ENCODE data around the gene TXNDC2. TPM values are rescaled to one million over a fixed set of nuclear protein-coding genes. Genes with fewer than 3 reads are reported as not detected.

Gene TXNDC2
- total RNA-seq, 1 experiment from 2014 or later, result 0.12 TPM

DNA sequence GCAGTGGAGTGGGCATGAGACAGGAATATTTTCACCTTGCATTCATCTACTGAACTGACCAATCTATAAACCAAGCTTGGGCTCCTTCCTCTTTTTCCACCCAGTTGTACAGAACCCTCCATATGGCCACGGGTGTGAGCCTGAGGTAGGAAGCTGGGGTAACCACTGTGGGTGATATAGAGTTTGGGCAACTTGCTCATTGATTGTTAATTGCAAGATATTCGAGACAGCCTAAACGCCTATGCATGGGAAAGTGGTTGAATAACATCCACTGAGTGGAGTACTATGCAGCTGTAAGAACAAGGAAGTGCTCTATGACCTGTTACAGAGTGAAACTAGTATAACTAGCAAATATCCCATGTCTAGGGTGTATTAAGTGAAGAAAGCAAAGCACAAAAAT, 20.7 kb downstream of the TXNDC2 start:
- Histone ChIP-seq H3K4me2 (ENCODE audit: low read length) (no peak overlapping the region), H3K79me2 (ENCODE audit: insufficient read depth, low read length) (no peaks in the 10 kb centered on the region), H3K36me3 (ENCODE audit: control insufficient read depth in 1 of 2, insufficient read depth in 2 of 2, low read length in 2 of 2) (no peaks in the 10 kb centered on the region), H3K4me1 (ENCODE audit: control insufficient read depth in 1 of 2, insufficient read depth in 2 of 2, low read length in 2 of 2) (peaks cover 9 to 15% of the 10 kb centered on the region in 2 experiments; a peak in 3 of 4 replicates), H3K4me3 (replicated peaks in 1 of 2; ENCODE audit: low read depth in 1 of 2, low read length in 2 of 2) (no peak overlapping the region), H3K9me3 (ENCODE audit: control insufficient read depth in 1 of 2, insufficient read depth in 1 of 2, low read depth in 1 of 2, low read length in 2 of 2) (no peaks in the 10 kb centered on the region), H3K9ac (ENCODE audit: low read length) (no peak overlapping the region), H2AFZ (ENCODE audit: low read depth, low read length, poor library complexity, severe bottlenecking) (no peak overlapping the region), H3K27me3 (ENCODE audit: insufficient read depth, low read length) (no peaks in the 10 kb centered on the region), H3K27ac (ENCODE audit: low read depth, low read length) (no peak overlapping the region), H3K9me2 (ENCODE audit: insufficient read depth) (no peaks in the 10 kb centered on the region), H4K20me1 (ENCODE audit: insufficient read depth) (no peaks in the 10 kb centered on the region)
- no peak for ATAC-seq
- ChIA-PET CTCF (no interaction called here), POLR2A (no interaction called here), RAD21 (ENCODE audit: low non-redundant PET in 1 of 2, low total read pairs in 2 of 2, uncharacterized antibody in 2 of 2, unreplicated experiment in 2 of 2) (no interaction called here)
- TF ChIP-seq, protein P1, sequence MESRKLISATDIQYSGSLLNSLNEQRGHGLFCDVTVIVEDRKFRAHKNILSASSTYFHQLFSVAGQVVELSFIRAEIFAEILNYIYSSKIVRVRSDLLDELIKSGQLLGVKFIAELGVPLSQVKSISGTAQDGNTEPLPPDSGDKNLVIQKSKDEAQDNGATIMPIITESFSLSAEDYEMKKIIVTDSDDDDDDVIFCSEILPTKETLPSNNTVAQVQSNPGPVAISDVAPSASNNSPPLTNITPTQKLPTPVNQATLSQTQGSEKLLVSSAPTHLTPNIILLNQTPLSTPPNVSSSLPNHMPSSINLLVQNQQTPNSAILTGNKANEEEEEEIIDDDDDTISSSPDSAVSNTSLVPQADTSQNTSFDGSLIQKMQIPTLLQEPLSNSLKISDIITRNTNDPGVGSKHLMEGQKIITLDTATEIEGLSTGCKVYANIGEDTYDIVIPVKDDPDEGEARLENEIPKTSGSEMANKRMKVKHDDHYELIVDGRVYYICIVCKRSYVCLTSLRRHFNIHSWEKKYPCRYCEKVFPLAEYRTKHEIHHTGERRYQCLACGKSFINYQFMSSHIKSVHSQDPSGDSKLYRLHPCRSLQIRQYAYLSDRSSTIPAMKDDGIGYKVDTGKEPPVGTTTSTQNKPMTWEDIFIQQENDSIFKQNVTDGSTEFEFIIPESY (IDR thresholded peaks at IDR 0.05; ENCODE audit: extremely low read depth, insufficient replicate concordance, low read length), result no peak
- TF ChIP-seq POLR2AphosphoS5 (IDR thresholded peaks at IDR 0.05; ENCODE audit: low read depth, low read length) (no peak), EGR1 (IDR thresholded peaks at IDR 0.05; ENCODE audit: low read depth) (no peak), POLR2A (IDR thresholded peaks at IDR 0.05; ENCODE audit: borderline replicate concordance, extremely low read depth, insufficient read depth, insufficient read length) (no peak), SRF (IDR thresholded peaks at IDR 0.05; ENCODE audit: low read depth) (no peak)
- TF ChIP-seq, protein P2, sequence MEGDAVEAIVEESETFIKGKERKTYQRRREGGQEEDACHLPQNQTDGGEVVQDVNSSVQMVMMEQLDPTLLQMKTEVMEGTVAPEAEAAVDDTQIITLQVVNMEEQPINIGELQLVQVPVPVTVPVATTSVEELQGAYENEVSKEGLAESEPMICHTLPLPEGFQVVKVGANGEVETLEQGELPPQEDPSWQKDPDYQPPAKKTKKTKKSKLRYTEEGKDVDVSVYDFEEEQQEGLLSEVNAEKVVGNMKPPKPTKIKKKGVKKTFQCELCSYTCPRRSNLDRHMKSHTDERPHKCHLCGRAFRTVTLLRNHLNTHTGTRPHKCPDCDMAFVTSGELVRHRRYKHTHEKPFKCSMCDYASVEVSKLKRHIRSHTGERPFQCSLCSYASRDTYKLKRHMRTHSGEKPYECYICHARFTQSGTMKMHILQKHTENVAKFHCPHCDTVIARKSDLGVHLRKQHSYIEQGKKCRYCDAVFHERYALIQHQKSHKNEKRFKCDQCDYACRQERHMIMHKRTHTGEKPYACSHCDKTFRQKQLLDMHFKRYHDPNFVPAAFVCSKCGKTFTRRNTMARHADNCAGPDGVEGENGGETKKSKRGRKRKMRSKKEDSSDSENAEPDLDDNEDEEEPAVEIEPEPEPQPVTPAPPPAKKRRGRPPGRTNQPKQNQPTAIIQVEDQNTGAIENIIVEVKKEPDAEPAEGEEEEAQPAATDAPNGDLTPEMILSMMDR (IDR thresholded peaks at IDR 0.05 in 2 of 3, conservative IDR thresholded peaks at IDR 0.05 in 1 of 3; ENCODE audit: borderline replicate concordance in 1 of 3, insufficient read depth in 1 of 3, low read depth in 2 of 3, low read length in 2 of 3), result no peak
- TF ChIP-seq, protein P3, sequence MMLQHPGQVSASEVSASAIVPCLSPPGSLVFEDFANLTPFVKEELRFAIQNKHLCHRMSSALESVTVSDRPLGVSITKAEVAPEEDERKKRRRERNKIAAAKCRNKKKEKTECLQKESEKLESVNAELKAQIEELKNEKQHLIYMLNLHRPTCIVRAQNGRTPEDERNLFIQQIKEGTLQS (IDR thresholded peaks at IDR 0.05), result no peak
- no TSS peak for BruUV-seq (replicated peaks)
- intact Hi-C loops (cut with micrococcal nuclease), result no loop called here
- no peak for DNase-seq (ENCODE audit: low read depth, low spot score)

Measured in HCT116 (cell line).